NCI-H82 treated with DMSO at 0.1 percent for 48 hours (cell line): ENCODE measurements around the gene FZD10.

Source experiments
- DNase-seq: peaks from one replicate; lab custom pipeline; 2025; ENCODE audit not compliant: unreplicated experiment; lab: John Stamatoyannopoulos, UW

FZD10 gene

DNA sequence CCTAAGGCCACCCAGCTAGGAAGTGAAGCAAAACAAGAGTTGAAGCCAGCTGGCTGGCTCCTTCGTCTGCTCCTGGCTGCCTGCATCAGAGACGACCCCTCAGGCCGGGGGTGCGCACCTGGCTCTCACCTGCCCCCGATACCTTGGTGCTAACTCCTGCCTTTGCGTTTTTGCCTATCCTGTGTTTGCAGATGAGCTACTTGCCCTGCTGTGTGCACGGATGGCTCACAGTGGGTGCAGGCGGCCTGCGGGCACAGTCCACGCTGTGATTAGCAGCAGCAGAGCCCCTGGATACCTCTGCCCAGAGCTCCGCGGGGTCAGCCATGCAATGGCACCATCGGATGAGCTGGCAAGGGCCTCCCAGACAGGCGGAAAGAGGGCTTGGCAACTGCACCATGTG is 31.2 kb upstream of the FZD10 start:
- DNase-seq, result no peak

- no peak for DNase-seq
Observed at GRCh38 chr12:130131801-130132200, 30.5 kb upstream of the FZD10 start.

GRCh38 chr12:130132831-130133511 is 29.3 kb upstream of the FZD10 start:
- no peak for DNase-seq

DNA sequence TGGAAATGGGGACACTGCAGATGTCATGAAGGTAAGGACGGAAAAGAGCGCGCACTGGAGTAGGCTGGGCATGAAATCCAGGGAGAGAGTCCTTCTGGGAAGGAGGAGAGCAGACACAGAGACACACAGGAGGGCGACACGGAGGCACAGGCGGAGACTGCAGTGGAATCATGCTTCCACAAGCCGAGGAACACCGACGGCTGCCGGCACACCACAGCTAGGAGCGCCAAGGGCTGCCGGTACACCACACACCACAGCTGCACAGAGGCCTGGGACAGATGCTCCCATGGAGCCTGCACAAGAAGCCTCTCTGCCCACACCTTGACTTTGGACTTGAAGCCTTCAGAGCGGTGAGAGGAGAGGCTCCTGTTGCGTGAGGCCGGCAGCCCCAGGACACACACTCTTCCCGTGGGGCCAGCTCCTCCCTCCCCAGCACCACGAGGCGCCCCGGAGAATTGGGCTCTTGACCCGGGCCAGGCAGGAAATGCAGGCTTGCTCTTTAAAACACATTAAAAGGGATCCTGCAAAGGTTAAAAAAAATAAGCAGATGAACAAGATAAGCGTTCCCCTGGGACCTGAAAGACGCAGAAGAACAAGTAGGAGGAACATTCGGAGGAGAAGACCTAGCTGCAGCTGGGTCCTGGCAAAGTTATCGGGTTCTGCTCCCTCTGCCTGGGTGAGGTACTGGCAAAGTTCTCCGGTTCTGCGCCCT is 28.3 kb upstream of the FZD10 start:
- no peak for DNase-seq

GRCh38 chr12:130134563-130134915 is 27.7 kb upstream of the FZD10 start:
- DNase-seq, result no peak

DNA sequence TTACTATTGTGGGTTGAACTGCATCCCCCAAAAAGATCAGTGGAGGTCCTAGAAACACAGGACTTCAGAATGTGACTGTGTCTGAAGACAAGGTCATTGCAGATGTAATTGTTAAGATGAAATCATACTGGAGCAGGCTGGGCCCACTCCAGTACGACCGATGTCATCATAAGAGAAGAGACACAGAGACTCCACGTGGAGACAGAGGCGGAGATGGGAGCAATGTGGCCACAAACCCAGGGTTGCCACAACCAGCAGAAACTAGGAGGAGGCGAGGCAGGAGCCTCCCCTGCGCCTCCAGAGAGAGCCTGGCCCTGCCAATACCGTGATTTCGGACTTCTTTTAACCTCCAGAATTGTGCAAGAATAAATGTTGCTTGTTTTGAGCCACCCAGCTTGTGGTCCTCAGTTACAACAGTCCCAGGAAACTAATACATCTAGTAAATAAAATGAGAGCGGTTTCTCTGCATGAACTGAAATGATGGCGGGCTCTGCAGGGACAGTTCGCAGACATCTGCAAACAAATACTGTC is 25.7 kb upstream of the FZD10 start:
- DNase-seq, result no peak

DNA sequence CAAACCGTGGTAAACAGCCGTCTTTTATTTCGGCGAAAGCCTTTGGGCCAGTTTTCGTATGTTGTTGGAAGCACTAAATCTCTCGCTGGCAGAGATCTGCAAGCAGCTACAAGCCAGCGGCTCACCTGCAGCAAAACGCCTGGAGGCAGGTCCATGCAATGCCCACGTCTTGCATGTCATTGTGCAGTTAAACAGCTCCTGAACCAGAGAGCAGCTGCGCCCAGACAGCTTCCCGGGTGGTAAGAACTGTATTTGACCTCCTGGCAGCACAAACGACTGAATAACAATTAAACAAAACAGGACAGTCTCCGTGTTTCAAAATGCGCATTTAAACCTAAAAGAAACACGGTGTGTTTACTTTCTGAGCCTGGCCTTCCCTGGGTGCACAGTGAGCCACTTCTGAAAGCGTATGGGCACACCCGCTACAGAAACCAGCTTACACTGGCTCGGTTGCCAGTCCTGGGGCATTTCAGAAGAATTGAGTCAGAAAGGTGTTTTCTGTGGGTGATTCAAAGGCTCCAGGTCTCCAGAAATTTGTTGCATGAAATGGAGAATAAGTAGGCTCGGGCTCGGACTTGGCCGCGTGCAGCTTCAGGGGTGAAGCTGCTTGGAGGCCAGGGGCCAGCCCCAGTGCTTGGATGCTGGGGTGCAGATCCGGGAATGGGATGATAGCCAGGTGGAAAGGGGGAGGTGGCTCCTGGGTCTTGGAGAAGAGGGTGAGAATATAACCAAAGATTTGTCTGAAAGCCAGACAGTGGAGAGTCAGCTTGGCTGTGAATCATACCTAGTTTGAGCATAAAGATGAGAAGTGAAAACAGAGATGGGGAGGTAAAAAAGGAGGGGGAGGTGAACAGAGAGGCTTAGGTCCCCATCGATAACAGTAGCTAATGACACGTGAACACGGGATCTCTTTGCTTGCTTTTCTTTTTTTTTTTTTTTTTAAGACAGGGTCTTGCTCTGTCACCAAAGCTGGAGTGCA is 24.9 kb upstream of the FZD10 start:
- DNase-seq, result no peak

- no peak for DNase-seq
Observed at GRCh38 chr12:130138478-130138877, 23.8 kb upstream of the FZD10 start.

- no peak for DNase-seq
Observed at GRCh38 chr12:130139567-130140421, 22.5 kb upstream of the FZD10 start.

DNA sequence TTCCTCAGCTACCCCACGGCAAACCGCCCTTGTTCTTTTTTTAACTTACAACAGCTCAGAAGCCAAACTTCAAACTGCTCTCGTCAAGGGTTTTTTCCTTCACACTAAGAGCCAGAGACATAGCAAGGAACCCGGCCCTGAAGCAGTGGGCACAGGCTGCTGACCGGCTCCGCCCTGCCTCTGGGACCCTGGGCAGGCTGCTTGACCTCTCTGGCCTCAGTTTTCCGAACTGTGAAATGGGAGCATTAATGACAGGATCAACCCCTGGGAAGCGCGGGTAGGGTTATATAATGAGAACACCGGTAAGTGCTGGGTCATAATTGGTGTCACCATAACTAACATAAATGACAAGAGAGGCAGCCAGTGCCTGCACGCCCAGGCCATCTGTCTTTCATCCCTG is 21.2 kb upstream of the FZD10 start:
- DNase-seq, result no peak

DNA sequence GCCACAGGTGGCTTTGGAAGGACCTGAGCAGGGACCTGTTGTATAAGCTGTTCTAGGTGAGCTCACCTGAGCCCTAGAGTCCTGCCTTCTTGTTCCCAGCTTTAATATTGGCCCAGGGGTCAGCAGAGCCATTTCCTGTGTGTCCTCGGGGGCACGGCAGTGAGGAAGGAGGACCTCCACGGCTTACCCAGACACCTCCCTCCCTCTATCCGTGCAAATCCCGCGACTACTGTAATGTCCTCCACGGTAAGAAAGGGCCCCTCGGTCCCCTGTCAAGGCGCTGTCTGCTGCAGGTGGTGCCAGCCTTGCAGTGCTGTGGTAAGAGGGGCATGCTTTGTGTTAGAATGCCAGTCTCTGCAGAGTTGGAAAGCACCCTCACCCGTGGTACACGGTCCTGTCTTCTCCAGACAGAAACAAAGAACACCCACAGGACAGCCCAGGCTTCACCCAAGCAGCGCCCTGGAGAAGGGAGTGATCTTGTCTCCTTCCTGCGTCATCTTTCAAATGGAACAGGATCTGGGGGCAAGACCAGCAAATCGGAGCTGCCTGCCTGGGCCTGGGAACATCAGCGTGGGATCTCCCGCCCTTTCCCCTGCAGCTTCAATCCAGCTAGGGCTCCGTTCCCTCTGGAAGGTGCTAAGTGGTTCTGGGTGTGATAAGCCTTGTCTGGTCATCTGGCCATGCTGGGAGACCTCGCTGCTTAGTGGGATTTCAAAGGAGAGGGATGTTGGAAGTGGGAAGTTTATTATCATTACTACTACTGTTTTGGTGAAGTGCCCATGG is 20.2 kb upstream of the FZD10 start:
- no peak for DNase-seq

DNA sequence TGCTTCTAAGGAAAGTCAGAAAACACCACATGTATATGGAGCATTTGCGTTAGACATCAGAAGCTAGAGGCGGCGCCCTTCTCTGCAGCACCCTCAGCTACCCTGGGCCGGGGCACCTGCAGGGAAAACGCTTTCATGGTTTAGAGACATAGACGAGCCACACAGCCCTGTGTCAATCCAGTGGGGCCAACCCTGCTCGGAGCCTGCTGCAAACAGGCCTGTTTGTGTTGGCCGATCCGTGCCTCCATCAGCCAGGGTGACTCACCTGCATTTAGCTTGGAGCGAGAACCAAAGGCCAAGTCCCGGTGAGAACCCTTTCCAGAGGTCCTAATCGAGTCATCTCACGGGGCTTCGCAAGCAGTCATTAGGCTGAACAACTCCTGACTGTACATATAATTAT is 19.5 kb upstream of the FZD10 start:
- DNase-seq, result no peak

GRCh38 chr12:130143136-130143535 is 19.1 kb upstream of the FZD10 start:
- DNase-seq, result no peak

- DNase-seq, result no peak
Observed at GRCh38 chr12:130144256-130144655, 18.0 kb upstream of the FZD10 start.

DNA sequence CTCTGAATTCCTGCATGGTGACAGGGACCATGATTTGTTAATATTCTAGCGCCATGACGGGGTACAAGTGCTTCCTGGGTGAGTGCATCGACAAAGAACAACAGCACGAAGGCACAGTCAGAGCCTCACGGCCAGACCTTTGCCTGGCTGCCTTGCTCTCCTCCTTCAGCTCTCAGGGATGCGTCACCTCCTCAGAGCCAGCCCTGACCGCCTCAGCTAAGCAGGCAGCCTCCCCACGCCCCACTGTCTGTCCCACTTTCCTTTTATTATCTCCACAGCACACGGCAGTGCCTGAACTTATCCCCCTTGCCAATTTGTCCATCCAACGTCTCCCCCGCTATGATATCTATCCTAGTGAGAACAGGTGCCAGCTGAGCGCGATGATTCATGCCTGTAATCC is 16.5 kb upstream of the FZD10 start:
- no peak for DNase-seq

DNA sequence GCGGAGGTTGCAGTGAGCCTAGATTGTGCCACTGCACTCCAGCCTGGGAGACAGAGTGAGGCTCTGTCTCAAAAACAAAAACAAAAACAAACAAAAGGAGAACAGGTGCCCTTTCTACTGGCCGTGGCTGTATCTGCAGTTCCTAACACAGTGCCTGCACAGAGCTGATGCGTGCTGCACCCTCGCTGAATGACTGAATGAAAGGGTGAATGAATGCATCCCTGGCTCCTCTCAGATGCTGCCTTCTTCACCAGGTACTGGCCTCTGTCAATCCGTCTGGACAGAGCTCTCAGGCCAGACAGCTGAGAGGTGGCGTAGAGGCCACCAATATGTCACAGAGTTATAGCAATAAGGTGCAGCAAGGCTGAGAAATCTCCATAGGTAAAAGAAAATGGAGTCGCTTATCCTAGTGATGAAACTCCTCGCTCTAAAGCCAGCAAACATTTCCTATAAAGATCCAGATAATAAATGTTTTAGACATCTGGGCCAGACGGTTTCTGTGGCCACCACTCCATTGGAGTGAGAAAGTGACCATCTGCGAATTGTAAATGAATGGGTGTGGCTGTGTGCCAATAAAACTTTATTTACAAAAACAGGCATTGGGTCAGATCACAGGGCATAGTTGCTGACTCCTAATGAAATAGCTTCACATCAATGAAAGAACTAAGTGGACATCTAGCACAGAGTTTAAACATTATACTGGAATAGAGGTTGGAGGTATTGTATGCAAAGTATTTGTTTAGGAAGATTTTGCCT is 15.9 kb upstream of the FZD10 start:
- no peak for DNase-seq

DNA sequence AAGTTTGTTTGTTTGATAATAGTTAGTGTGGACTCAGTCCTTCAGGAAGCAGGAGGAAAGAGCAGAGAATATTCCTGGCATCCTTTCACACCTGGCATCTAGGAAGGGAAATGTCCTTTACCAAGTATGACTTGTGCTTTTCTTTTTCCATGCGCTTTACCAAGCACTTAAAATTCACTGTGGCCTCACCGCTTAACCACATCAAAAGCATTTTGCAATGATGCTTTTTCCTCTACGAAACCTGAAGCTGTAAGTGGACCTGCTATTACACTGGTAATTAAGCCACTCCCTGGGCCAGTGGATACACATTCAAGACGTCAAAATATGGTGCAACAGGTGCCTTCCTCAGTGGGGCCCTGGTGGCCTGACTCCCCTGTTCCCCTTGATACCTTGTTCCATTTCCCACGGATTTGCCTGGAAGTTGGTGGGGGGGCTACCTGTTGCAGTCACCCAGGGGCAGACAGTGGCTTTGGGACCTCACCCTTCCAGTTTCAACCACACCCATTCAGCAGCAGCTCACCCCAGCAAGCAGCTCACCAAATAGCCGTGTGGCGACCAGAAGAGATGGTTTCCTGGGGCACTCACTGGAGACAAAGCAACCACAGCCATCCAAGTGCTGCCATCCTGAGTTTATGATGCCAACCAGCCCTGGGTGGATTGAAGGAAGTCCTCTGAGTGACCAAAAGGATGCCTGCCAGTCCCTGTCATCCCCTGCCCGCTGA is 14.2 kb upstream of the FZD10 start:
- no peak for DNase-seq

- no peak for DNase-seq
Observed at GRCh38 chr12:130151846-130152245, 10.4 kb upstream of the FZD10 start.
